ENCODE data around the gene GSN.

Gene GSN

DNA sequence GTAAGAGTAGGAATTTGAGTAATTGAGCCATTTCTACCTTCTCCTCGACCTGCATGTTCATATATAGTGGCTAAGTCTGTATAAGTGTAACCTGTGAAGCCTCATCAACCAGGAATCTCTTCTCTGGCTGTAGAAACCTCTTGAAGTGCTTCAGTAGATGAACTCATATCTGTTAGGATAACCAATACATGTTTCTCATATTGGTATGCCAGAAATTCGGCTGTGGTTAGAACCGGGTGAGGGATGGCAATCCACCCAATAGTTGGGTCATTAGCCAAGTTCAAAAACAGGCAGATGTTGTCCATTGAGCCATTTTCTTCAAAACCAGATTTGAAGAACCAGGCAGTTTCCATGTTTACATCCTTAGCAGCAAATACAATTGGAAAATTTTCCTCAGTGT is 28.9 kb upstream of the GSN start:
- no peak overlapping the region for H2BK120ac ChIP-seq (ENCODE audit: low read depth, low read length)
- H3K9me3 ChIP-seq (replicated peaks in 1 of 2; ENCODE audit: control insufficient read depth in 2 of 2, insufficient read depth in 1 of 2, low read depth in 1 of 2, low read length in 2 of 2) = no peaks in the 10 kb centered on the region
- H2BK12ac ChIP-seq (ENCODE audit: low read length) = no peak overlapping the region
- H2AK5ac ChIP-seq (ENCODE audit: low read depth, low read length) = no peak overlapping the region
- no peak overlapping the region for H2AFZ ChIP-seq (ENCODE audit: low read length)
- H3K4me3 ChIP-seq (ENCODE audit: low read length in 2 of 2) = no peak overlapping the region
- no peaks in the 10 kb centered on the region for H3K27me3 ChIP-seq (ENCODE audit: control insufficient read depth in 3 of 3, insufficient read depth in 3 of 3, low read depth in 1 of 3, low read length in 3 of 3)
- H3K23ac ChIP-seq (ENCODE audit: low read depth, low read length, poor library complexity) = no peak overlapping the region
- no peak overlapping the region for H3K14ac ChIP-seq (ENCODE audit: low read length)
- WGBS, 2 donors (ENCODE audit: extremely low coverage in 2 of 2, insufficient read length in 2 of 2, insufficient replicate concordance in 1 of 2) = no CpG with 5 or more reads among the region's 3 CpGs
- no peak overlapping the region for H2BK5ac ChIP-seq (ENCODE audit: low read length)
- no peak for DNase-seq (ENCODE audit: low spot score)
- H3K4me1 ChIP-seq (ENCODE audit: control insufficient read depth in 2 of 2, insufficient read depth in 1 of 2, low read depth in 1 of 2, low read length in 2 of 2) = peaks cover 2 to 4% of the 10 kb centered on the region in 2 donors
- no peaks in the 10 kb centered on the region for H3K36me3 ChIP-seq (replicated peaks in 1 of 2; ENCODE audit: control insufficient read depth in 2 of 2, insufficient read depth in 2 of 2, low read length in 2 of 2)
- no peak overlapping the region for H3K27ac ChIP-seq (replicated peaks; ENCODE audit: low read length)
- H3K18ac ChIP-seq (ENCODE audit: low read length) = no peak overlapping the region
- no peak overlapping the region for H4K91ac ChIP-seq (ENCODE audit: low read depth, low read length, poor library complexity)
- no peaks in the 10 kb centered on the region for H3K79me1 ChIP-seq (ENCODE audit: low read depth, low read length)
- no peak overlapping the region for H3K4ac ChIP-seq (ENCODE audit: low read length)
- H3K9ac ChIP-seq (ENCODE audit: low read depth, low read length, poor library complexity) = no peak overlapping the region
- H2BK15ac ChIP-seq (ENCODE audit: low read length) = no peak overlapping the region
- no peak overlapping the region for H4K8ac ChIP-seq (ENCODE audit: low read depth, low read length)
- no peak overlapping the region for H3K4me2 ChIP-seq (ENCODE audit: insufficient read depth, low read length, poor library complexity, severe bottlenecking)

DNA sequence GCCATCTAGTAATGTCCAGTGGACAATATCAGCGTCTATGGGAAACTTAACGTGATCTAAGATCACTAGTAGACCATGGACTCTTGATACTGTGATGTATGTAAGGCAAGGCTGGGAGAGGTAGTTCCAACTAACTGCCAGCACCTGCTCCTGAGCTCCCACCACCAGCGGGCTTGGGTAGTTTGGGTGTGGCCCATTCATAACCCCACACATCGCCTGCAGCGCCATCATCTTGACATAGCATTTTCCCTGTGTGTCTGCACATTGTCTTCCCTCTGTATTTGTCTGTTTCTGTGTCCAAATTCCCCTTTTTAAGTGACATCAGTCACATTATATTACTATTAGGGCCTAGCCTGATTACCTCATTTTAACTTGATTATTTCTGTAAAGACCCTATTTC is 28.1 kb upstream of the GSN start:
- Histone ChIP-seq H3K36me3 (replicated peaks in 1 of 2; ENCODE audit: control insufficient read depth in 2 of 2, insufficient read depth in 2 of 2, low read length in 2 of 2) (no peaks in the 10 kb centered on the region), H3K27me3 (ENCODE audit: control insufficient read depth in 3 of 3, insufficient read depth in 3 of 3, low read depth in 1 of 3, low read length in 3 of 3) (no peaks in the 10 kb centered on the region), H4K91ac (ENCODE audit: low read depth, low read length, poor library complexity) (no peak overlapping the region), H2BK12ac (ENCODE audit: low read length) (no peak overlapping the region), H3K23ac (ENCODE audit: low read depth, low read length, poor library complexity) (no peak overlapping the region), H3K4me2 (ENCODE audit: insufficient read depth, low read length, poor library complexity, severe bottlenecking) (no peak overlapping the region), H3K4me3 (ENCODE audit: low read length in 2 of 2) (no peak overlapping the region), H3K9me3 (replicated peaks in 1 of 2; ENCODE audit: control insufficient read depth in 2 of 2, insufficient read depth in 1 of 2, low read depth in 1 of 2, low read length in 2 of 2) (peaks cover 0 to 2% of the 10 kb centered on the region in 2 donors), H4K8ac (ENCODE audit: low read depth, low read length) (no peak overlapping the region), H2AK5ac (ENCODE audit: low read depth, low read length) (no peak overlapping the region), H3K27ac (replicated peaks; ENCODE audit: low read length) (no peak overlapping the region), H3K9ac (ENCODE audit: low read depth, low read length, poor library complexity) (no peak overlapping the region), H3K4me1 (ENCODE audit: control insufficient read depth in 2 of 2, insufficient read depth in 1 of 2, low read depth in 1 of 2, low read length in 2 of 2) (peaks cover 0 to 2% of the 10 kb centered on the region in 2 donors), H2BK120ac (ENCODE audit: low read depth, low read length) (no peak overlapping the region), H3K14ac (ENCODE audit: low read length) (no peak overlapping the region), H3K4ac (ENCODE audit: low read length) (no peak overlapping the region), H2AFZ (ENCODE audit: low read length) (no peak overlapping the region), H2BK5ac (ENCODE audit: low read length) (no peak overlapping the region), H3K79me1 (ENCODE audit: low read depth, low read length) (no peaks in the 10 kb centered on the region), H2BK15ac (ENCODE audit: low read length) (no peak overlapping the region), H3K18ac (ENCODE audit: low read length) (no peak overlapping the region)
- WGBS, 2 donors (ENCODE audit: extremely low coverage in 2 of 2, insufficient read length in 2 of 2, insufficient replicate concordance in 1 of 2) = no CpG with 5 or more reads among the region's 5 CpGs
- DNase-seq (ENCODE audit: low spot score) = no peak

DNA sequence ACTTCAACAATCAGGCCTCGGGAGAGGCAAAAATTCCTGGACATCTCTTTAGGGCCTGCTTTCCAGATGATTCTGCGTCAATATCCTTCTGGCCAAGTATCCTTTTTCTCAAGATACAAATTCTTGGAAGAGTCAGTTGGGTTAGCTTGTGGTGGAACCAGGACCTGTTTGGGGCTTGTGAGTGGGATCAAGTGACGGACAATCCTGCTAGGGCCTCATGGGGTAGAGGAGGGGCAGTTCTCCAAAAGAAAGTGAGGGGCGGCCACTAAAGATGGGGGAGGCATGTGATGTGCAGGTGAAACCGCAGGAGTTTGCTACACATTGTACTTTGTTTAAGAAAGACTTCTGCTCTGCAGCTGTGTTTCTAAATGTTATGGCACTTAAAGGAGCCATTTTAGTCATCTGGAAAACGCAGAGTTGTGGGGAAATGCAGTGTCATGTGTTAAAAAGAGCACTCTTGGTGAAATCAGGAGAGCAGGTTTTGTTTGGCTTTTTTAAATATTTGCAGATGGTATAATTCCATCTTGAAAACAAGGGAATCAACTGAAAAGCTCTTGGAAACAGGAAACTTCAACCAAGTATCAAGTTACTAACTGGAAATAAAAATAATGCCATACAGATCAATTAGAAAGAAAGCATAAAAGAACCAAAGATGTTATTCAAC is 27.4 kb upstream of the GSN start:
- Histone ChIP-seq H3K9ac (ENCODE audit: low read depth, low read length, poor library complexity) (no peak overlapping the region), H3K9me3 (replicated peaks in 1 of 2; ENCODE audit: control insufficient read depth in 2 of 2, insufficient read depth in 1 of 2, low read depth in 1 of 2, low read length in 2 of 2) (peaks cover 0 to 2% of the 10 kb centered on the region in 2 donors), H2BK15ac (ENCODE audit: low read length) (no peak overlapping the region), H3K4me1 (ENCODE audit: control insufficient read depth in 2 of 2, insufficient read depth in 1 of 2, low read depth in 1 of 2, low read length in 2 of 2) (peaks cover 0 to 2% of the 10 kb centered on the region in 2 donors), H2BK120ac (ENCODE audit: low read depth, low read length) (no peak overlapping the region), H4K8ac (ENCODE audit: low read depth, low read length) (no peak overlapping the region), H3K27me3 (ENCODE audit: control insufficient read depth in 3 of 3, insufficient read depth in 3 of 3, low read depth in 1 of 3, low read length in 3 of 3) (no peaks in the 10 kb centered on the region), H2BK12ac (ENCODE audit: low read length) (no peak overlapping the region), H2AFZ (ENCODE audit: low read length) (peak overlapping the region; percentile 65), H2AK5ac (ENCODE audit: low read depth, low read length) (no peak overlapping the region), H3K79me1 (ENCODE audit: low read depth, low read length) (no peaks in the 10 kb centered on the region), H3K18ac (ENCODE audit: low read length) (no peak overlapping the region), H3K4ac (ENCODE audit: low read length) (no peak overlapping the region), H4K91ac (ENCODE audit: low read depth, low read length, poor library complexity) (no peak overlapping the region), H3K4me2 (ENCODE audit: insufficient read depth, low read length, poor library complexity, severe bottlenecking) (no peak overlapping the region), H3K14ac (ENCODE audit: low read length) (no peak overlapping the region), H3K27ac (replicated peaks; ENCODE audit: low read length) (no peak overlapping the region), H3K23ac (ENCODE audit: low read depth, low read length, poor library complexity) (no peak overlapping the region), H3K36me3 (replicated peaks in 1 of 2; ENCODE audit: control insufficient read depth in 2 of 2, insufficient read depth in 2 of 2, low read length in 2 of 2) (no peaks in the 10 kb centered on the region), H3K4me3 (ENCODE audit: low read length in 2 of 2) (no peak overlapping the region), H2BK5ac (ENCODE audit: low read length) (no peak overlapping the region)
- no CpG with 5 or more reads among the region's 6 CpGs for WGBS, 2 donors (ENCODE audit: extremely low coverage in 2 of 2, insufficient read length in 2 of 2, insufficient replicate concordance in 1 of 2)
- DNase-seq (ENCODE audit: low spot score) = no peak

DNA sequence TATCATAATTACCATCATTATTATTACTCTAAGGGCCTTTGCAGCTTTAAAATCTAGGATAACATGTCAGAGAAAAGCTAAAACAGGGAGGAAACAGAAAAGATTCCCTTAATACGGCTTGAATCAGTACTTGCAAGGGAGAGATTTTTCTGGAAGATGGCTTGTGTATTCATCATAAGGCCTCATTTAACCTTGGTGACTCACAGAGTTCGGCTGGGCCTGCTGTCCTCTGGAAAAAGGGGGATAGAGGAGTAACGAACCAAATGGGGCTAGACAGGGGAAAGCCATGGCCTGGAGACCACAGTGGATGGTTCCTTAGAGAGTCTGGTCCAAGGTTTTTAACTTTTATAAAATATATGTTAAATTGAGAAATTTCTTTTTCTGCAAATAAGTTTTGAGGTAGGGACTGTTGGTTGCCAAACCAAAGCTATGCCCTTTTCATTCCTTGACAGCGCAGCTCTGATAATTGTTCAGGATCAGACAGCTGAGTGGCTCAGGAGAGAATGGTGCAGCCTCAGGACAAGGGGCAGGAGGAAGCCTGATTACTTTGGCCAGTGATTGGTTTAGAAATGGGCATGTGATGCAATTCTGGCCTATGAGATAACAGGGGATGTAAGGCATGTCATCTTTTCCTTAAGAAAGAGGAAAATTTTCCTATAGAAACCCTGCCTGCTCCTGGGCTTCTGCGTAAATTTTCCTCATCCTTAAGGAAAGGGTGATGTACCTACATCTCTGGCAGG is 25.6 kb upstream of the GSN start:
- Histone ChIP-seq H2AFZ (ENCODE audit: low read length) (peak overlapping the region; percentile 23), H2BK120ac (ENCODE audit: low read depth, low read length) (no peak overlapping the region), H3K27me3 (ENCODE audit: control insufficient read depth in 3 of 3, insufficient read depth in 3 of 3, low read depth in 1 of 3, low read length in 3 of 3) (no peaks in the 10 kb centered on the region), H4K91ac (ENCODE audit: low read depth, low read length, poor library complexity) (no peak overlapping the region), H2BK12ac (ENCODE audit: low read length) (no peak overlapping the region), H3K9me3 (replicated peaks in 1 of 2; ENCODE audit: control insufficient read depth in 2 of 2, insufficient read depth in 1 of 2, low read depth in 1 of 2, low read length in 2 of 2) (peaks cover 0 to 2% of the 10 kb centered on the region in 2 donors), H3K4me1 (ENCODE audit: control insufficient read depth in 2 of 2, insufficient read depth in 1 of 2, low read depth in 1 of 2, low read length in 2 of 2) (peaks cover 0 to 2% of the 10 kb centered on the region in 2 donors), H3K79me1 (ENCODE audit: low read depth, low read length) (no peaks in the 10 kb centered on the region), H3K36me3 (replicated peaks in 1 of 2; ENCODE audit: control insufficient read depth in 2 of 2, insufficient read depth in 2 of 2, low read length in 2 of 2) (no peaks in the 10 kb centered on the region), H2BK15ac (ENCODE audit: low read length) (no peak overlapping the region), H2BK5ac (ENCODE audit: low read length) (no peak overlapping the region), H3K4me2 (ENCODE audit: insufficient read depth, low read length, poor library complexity, severe bottlenecking) (no peak overlapping the region), H3K4ac (ENCODE audit: low read length) (no peak overlapping the region), H3K4me3 (ENCODE audit: low read length in 2 of 2) (no peak overlapping the region), H3K14ac (ENCODE audit: low read length) (no peak overlapping the region), H3K18ac (ENCODE audit: low read length) (no peak overlapping the region), H4K8ac (ENCODE audit: low read depth, low read length) (no peak overlapping the region), H2AK5ac (ENCODE audit: low read depth, low read length) (no peak overlapping the region), H3K23ac (ENCODE audit: low read depth, low read length, poor library complexity) (no peak overlapping the region), H3K27ac (replicated peaks; ENCODE audit: low read length) (no peak overlapping the region), H3K9ac (ENCODE audit: low read depth, low read length, poor library complexity) (no peak overlapping the region)
- DNase-seq (ENCODE audit: low spot score) = no peak
- WGBS, 2 donors (ENCODE audit: extremely low coverage in 2 of 2, insufficient read length in 2 of 2, insufficient replicate concordance in 1 of 2) = no CpG with 5 or more reads among the region's 5 CpGs
